ENCODE results near the gene SMURF1. TPM values are rescaled to one million over a fixed set of nuclear protein-coding genes. Genes with fewer than 3 reads are reported as not detected.
"Not testable (repeated sequence)": the region's sequence is repeated elsewhere in the genome, so short reads cannot be mapped to it uniquely, and the experiment has no call there.

SMURF1 gene
- total RNA-seq, 6 experiments from 2014 or later = 17.8 to 23.4 (median 21.3) TPM

- peaks cover 3% of the 10 kb centered on the region for H3K27me3 Mint-ChIP-seq (ENCODE audit: insufficient read depth)
- TF ChIP-seq CTCF (IDR thresholded peaks at IDR 0.05) = no peak
- no peak overlapping the region for H3K27ac Mint-ChIP-seq
- H3K4me3 Mint-ChIP-seq = no peak overlapping the region
- DNase-seq = no peak
- H3K9me3 Mint-ChIP-seq = no peaks in the 10 kb centered on the region
- H3K4me1 Mint-ChIP-seq (ENCODE audit: low read depth) = peaks cover 31% of the 10 kb centered on the region
- peaks cover 56% of the 10 kb centered on the region for H3K36me3 Mint-ChIP-seq (ENCODE audit: low read depth)
Observed at GRCh38 chr7:99046722-99047121, 97.2 kb downstream of the SMURF1 start.

DNA sequence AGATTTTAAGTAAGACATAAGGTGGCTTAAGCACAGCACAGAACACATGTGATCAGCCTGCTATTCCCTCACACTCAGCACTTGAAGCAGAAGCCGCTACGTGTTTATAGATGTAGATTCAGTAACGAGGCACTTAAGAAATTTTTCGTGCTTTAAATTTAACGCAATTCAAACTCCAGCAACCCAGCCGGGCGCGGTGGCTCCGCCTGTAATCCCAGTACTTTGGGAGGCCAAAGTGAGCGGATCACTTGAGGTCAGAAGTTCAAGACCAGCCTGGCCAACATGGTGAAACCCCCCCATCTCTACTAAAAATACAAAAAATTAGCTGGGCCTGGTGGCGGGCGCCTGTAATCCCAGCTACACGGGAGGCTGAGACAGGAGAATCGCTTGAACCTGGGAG, 97.6 kb downstream of the SMURF1 start:
- not testable (repeated sequence) for H3K4me3 Mint-ChIP-seq; DNase-seq; H3K27ac Mint-ChIP-seq; H3K9me3 Mint-ChIP-seq; H3K27me3 Mint-ChIP-seq (ENCODE audit: insufficient read depth)
- peaks cover 55% of the 10 kb centered on the region for H3K36me3 Mint-ChIP-seq (ENCODE audit: low read depth)
- H3K4me1 Mint-ChIP-seq (ENCODE audit: low read depth) = peaks cover 26% of the 10 kb centered on the region

GRCh38 chr7:99044858-99045257, 99.0 kb downstream of the SMURF1 start:
- not testable (repeated sequence) for DNase-seq; H3K27me3 Mint-ChIP-seq (ENCODE audit: insufficient read depth); H3K4me3 Mint-ChIP-seq; H3K27ac Mint-ChIP-seq; H3K9me3 Mint-ChIP-seq
- Mint-ChIP-seq H3K36me3 (ENCODE audit: low read depth) (peaks cover 54% of the 10 kb centered on the region), H3K4me1 (ENCODE audit: low read depth) (peaks cover 24% of the 10 kb centered on the region)

DNA sequence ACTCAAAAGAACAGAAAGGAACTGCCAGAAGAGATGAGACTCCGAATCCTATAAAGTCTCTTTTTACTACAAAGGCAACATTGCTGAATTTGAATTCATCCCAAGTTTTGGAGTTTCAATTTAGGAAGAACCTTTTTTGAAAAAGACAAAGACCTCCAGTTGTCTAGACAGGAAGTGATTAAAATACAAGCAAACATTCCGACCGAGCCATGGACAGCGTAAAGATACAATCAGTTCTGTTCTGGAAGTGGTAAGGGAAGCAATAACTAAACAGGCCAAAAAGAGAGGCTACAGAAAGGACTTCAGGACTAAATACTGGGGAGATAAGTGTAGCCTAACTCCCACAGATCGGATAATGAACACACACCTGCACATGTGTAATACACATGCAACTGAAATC, 101.0 kb downstream of the SMURF1 start:
- DNase-seq = no peak
- TF ChIP-seq CTCF (IDR thresholded peaks at IDR 0.05) = no peak
- peaks cover 56% of the 10 kb centered on the region for H3K36me3 Mint-ChIP-seq (ENCODE audit: low read depth)

GRCh38 chr7:99041526-99041925, 102.4 kb downstream of the SMURF1 start:
- no peaks in the 10 kb centered on the region for H3K9me3 Mint-ChIP-seq
- TF ChIP-seq CTCF (IDR thresholded peaks at IDR 0.05) = no peak
- H3K36me3 Mint-ChIP-seq (ENCODE audit: low read depth) = peaks cover 62% of the 10 kb centered on the region
- H3K27ac Mint-ChIP-seq = no peak overlapping the region
- peaks cover 15% of the 10 kb centered on the region for H3K27me3 Mint-ChIP-seq (ENCODE audit: insufficient read depth)
- DNase-seq = no peak
- H3K4me1 Mint-ChIP-seq (ENCODE audit: low read depth) = peaks cover 24% of the 10 kb centered on the region
- no peak overlapping the region for H3K4me3 Mint-ChIP-seq

More for the DNA sequence above, 101.0 kb downstream of the SMURF1 start:
- H3K9me3 Mint-ChIP-seq = no peaks in the 10 kb centered on the region
- peaks cover 24% of the 10 kb centered on the region for H3K4me1 Mint-ChIP-seq (ENCODE audit: low read depth)
- no peak overlapping the region for H3K4me3 Mint-ChIP-seq
- H3K27me3 Mint-ChIP-seq (ENCODE audit: insufficient read depth) = peaks cover 13% of the 10 kb centered on the region
- peak overlapping the region; percentile 16; the same call in 1 of the 2 replicates for H3K27ac Mint-ChIP-seq

GRCh38 chr7:99040104-99040958, 103.6 kb downstream of the SMURF1 start:
- Mint-ChIP-seq H3K4me1 (ENCODE audit: low read depth) (peaks cover 24% of the 10 kb centered on the region), H3K4me3 (no peak overlapping the region), H3K36me3 (ENCODE audit: low read depth) (peaks cover 63% of the 10 kb centered on the region), H3K27ac (peak overlapping the region; percentile 65), H3K9me3 (no peaks in the 10 kb centered on the region), H3K27me3 (ENCODE audit: insufficient read depth) (peaks cover 17% of the 10 kb centered on the region)
- TF ChIP-seq CTCF (IDR thresholded peaks at IDR 0.05) = peak; percentile 88
- DNase-seq = peak; percentile 77

Data from HFFc6 (cell line).